Measurements from ENCODE around the gene DLG2.

DNA sequence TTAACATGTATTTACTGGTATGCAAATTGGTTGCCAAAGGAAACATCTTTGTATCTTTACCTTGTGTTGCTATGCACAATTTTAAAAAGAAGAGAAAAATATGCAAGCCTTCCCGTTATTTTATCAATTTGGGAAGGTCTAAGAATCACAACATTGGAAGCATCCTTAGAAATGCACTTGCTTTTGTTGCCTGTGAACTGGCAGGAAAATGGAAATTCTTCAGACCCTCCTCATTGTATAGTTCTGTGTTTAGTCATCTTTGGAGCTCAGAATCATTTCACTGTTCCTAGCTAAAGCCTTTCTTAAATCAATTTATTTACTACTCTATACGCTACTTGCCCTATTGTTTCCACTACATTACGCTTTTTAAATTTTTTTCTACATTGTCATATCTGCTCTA, 574.5 kb downstream of the DLG2 start:
- no peak for TF ChIP-seq POLR2AphosphoS5 (IDR thresholded peaks at IDR 0.05)
- TF ChIP-seq, protein P1, sequence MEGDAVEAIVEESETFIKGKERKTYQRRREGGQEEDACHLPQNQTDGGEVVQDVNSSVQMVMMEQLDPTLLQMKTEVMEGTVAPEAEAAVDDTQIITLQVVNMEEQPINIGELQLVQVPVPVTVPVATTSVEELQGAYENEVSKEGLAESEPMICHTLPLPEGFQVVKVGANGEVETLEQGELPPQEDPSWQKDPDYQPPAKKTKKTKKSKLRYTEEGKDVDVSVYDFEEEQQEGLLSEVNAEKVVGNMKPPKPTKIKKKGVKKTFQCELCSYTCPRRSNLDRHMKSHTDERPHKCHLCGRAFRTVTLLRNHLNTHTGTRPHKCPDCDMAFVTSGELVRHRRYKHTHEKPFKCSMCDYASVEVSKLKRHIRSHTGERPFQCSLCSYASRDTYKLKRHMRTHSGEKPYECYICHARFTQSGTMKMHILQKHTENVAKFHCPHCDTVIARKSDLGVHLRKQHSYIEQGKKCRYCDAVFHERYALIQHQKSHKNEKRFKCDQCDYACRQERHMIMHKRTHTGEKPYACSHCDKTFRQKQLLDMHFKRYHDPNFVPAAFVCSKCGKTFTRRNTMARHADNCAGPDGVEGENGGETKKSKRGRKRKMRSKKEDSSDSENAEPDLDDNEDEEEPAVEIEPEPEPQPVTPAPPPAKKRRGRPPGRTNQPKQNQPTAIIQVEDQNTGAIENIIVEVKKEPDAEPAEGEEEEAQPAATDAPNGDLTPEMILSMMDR (IDR thresholded peaks at IDR 0.05) = no peak
- TF ChIP-seq EP300 (IDR thresholded peaks at IDR 0.05) = no peak
- no peak for TF ChIP-seq POLR2A (IDR thresholded peaks at IDR 0.05; ENCODE audit: low read depth)
